Memory B cell (primary cell): Measurements from ENCODE around the gene CFAP300.

Source experiments
- ATAC-seq: fragments of 150-1000 bp; cut with Tn5 transposase; 2 replicates; pipeline ENCODE4 v1.10.0; 2021; ENCODE audit warnings: low read depth, mild to moderate bottlenecking, moderate library complexity
- DNase-seq, 2 donors: peaks; one replicate each; pipeline ENCODE4 v3.0.0; 2022; ENCODE audit warnings: low spot score in 2 of 2
- H3K27ac Mint-ChIP-seq: one replicate; pipeline ENCODE4 v1.8.0; 2022; ENCODE audit warnings: mild to moderate bottlenecking, moderate library complexity, mixed read lengths
- H3K27me3 Mint-ChIP-seq: one replicate; pipeline ENCODE4 v1.8.0; 2022; ENCODE audit warnings: mixed read lengths
- H3K36me3 Mint-ChIP-seq: one replicate; pipeline ENCODE4 v1.8.0; 2022; ENCODE audit warnings: mild to moderate bottlenecking, mixed read lengths
- H3K4me1 Mint-ChIP-seq: one replicate; pipeline ENCODE4 v1.8.0; 2022; ENCODE audit warnings: mixed read lengths
- H3K4me3 Mint-ChIP-seq: one replicate; pipeline ENCODE4 v1.8.0; 2022; ENCODE audit warnings: mild to moderate bottlenecking, moderate library complexity, mixed read lengths
- H3K9me3 Mint-ChIP-seq: one replicate; pipeline ENCODE4 v1.8.0; 2022; ENCODE audit warnings: mixed read lengths

CFAP300 gene

DNA sequence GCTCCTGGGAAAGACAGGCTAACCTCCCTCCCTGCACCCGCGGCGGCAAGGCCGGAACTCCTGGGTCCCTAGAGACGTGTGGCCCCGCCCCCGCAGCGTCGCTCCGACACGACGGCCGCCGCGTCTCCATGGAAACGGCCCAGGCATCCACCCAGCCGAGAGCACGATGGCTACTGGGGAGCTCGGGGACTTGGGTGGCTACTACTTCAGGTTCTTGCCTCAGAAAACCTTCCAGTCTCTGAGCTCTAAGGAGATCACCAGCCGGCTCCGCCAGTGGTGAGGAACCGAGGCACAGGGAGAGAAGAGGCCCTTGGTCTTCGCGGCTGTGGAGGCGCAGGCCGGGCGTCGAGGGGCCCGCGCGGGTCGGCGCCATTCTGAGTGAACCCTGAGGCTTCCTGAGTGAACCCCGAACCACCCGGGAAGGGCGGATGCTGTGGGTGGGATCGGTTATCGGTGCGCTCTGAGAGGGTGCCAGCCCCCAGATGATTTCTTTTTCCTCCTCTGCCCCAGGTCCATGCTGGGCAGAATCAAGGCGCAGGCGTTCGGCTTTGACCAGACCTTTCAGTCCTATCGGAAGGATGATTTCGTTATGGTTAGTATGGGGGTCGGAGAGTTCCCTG is at the start of gene CFAP300:
Gene CFAP300 (plus strand): TSS at position 133 of the 620 bp plus-strand sequence. CDS start 34 bp downstream, at position 167.
- Mint-ChIP-seq H3K27me3 (peaks cover 16% of the 10 kb centered on the region), H3K9me3 (peaks cover 3% of the 10 kb centered on the region), H3K27ac (no peak within 1 kb of the TSS), H3K4me3 (peak within 1 kb of the TSS; percentile 73), H3K4me1 (peaks cover 3% of the 10 kb centered on the region), H3K36me3 (no peaks in the 10 kb centered on the region)
- ATAC-seq (peak; percentile 53), DNase-seq (peak; percentile 4 to 28)

DNA sequence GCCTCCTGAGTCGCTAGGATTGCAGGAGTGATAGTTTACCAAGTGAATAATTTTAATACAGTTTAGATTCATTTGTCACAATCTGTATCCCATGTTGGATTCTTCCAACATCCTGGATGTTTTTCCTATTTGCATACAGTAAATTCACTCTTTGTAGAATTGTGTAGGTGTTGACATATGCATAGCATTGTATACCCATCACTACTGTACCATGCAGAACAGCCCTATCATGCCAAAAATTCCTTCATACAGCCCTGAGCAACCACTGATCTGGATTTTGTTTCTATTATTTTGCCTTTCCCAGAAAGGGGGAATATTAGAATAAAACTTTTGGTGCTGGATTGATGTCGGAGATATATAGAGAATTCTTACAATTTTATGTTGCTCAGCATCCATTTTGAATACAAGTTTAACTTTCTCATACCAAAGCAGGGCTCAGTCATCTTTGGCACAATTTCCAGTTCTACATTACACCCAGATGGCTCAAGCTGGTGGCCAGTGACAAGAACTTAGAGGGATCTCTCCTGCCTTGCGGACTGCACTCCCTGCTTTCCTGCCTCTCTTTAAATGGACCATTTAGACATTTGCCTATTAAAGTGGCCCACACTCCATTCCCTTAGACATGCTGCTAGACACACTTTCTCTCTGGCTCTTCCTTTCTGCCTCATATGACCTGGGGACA is 45.4 kb upstream of the CFAP300 start:
- Mint-ChIP-seq H3K36me3 (peaks cover 7% of the 10 kb centered on the region), H3K27ac (no peak overlapping the region), H3K9me3 (no peaks in the 10 kb centered on the region), H3K27me3 (no peaks in the 10 kb centered on the region), H3K4me3 (no peak overlapping the region), H3K4me1 (no peaks in the 10 kb centered on the region)
- no peak for DNase-seq
- no peak for ATAC-seq

DNA sequence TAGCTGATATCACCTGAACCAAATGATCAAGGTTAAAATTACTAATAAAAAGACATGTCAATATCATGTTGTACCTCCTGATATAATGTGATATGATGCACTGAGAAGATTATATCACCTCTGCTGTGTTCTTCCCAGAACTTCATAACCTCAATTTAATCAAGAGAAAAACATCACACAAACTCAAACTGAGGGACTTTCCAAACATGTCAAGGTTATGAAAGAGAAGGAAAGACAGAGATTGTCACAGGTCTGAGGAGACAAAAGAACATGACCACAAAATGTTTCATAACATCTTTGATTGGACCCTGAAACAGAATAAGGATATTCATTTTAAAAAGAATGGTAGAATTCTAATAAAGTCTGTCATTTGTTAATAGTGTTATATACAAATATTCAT is 43.0 kb upstream of the CFAP300 start:
- Mint-ChIP-seq H3K36me3 (peaks cover 2% of the 10 kb centered on the region), H3K4me3 (no peak overlapping the region), H3K9me3 (no peaks in the 10 kb centered on the region), H3K27ac (peak overlapping the region; percentile 19), H3K4me1 (no peaks in the 10 kb centered on the region), H3K27me3 (no peaks in the 10 kb centered on the region)
- ATAC-seq (no peak), DNase-seq (no peak)

DNA sequence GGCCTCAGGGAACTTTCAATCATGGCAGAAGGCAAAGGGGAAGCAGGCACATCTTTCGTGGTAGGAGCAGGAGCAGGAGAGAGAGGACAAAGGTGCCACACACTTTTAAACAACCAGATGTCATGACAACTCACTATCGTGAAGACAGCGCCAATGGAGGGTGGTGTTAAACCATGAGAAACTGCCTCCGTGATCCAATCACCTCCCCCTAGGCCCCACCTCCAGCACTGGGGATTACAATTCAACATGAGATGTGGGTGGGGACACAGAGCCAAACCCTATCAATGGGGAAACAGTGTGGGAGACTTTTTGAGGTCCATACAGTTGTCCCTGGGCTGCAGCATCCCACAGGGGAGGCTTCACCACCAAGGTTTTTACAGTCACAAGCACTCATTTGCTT is 41.9 kb upstream of the CFAP300 start:
- H3K4me1 Mint-ChIP-seq, result no peaks in the 10 kb centered on the region
- no peak for ATAC-seq

DNA sequence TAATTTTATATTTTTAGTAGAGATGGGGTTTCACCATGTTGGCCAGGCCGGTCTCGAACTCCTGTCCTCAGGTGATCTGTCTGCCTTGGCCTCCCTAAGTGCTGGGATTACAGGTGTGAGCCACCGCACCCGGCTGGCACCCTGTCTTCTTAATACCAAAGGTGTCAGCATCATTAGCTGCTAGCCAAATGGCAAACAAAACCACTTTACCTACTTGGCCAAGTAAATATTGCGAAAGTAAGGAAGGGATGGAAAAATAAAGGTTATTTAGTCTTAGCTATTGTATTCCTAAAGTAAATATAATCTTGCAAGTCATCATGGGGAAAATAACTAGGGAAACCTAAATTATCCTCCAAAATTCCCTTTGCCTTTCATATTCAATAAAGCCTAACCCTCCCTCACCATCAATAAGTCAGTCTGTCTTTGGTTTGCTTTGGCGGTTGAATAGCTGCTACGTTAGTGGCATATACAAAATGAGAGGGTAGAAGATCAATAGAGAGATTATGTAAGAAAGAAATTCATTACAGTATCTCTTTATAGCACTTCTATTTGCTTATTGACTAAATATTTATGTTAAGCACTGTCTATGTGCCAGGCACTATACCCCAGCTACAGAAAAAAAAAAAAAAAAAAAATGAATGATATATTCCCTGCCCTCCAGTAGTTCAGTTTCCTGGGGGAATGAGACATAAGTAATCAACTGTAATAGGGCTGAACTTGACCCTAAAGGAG is 40.2 kb upstream of the CFAP300 start:
- H3K4me1 Mint-ChIP-seq, result no peaks in the 10 kb centered on the region
- no peak overlapping the region for H3K4me3 Mint-ChIP-seq
- H3K9me3 Mint-ChIP-seq, result no peaks in the 10 kb centered on the region

More for the DNA sequence above, 41.9 kb upstream of the CFAP300 start:
- no peak overlapping the region for H3K27ac Mint-ChIP-seq
- no peak for DNase-seq
- H3K36me3 Mint-ChIP-seq, result no peaks in the 10 kb centered on the region
- no peaks in the 10 kb centered on the region for H3K9me3 Mint-ChIP-seq
- H3K27me3 Mint-ChIP-seq, result peaks cover 4% of the 10 kb centered on the region
- H3K4me3 Mint-ChIP-seq, result no peak overlapping the region

DNA sequence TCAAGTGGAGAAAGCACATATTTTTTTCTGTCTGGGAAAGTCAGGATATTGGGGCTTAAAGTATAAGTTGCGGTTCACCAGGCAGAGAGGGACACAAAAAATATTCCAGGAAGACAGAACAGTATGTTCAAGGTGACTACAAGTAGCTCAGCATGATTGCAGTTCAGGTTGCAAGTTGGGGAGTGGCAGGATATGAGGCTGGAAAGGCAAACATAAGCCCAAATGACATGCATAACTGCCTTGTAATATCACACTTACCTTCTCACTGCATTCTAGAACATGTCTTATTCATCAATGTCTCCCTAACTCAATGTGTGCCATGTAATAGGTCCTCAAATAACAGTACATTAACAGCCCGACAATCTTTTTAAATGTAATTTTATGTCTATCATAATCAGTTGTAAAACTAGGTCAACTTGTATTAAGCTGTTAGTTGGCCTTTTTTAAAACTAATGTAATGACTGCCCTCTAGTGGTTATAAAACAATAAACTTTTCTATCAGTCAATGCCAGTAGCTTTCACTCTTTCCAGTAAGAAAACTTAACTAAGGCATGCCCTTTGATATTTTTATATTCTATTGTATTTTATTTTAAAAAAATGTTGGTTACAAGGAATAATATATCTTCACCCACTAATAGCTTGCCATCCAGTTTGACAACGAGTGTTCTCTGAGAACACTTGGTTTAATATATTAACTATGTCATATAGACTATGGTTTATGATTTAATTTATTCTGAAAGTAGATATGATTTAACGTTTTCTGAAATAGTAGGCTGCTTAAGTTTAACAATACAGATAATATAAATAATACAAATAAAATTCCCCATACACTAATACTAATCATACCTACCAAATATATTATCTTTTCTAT is 39.4 kb upstream of the CFAP300 start:
- no peak for ATAC-seq
- Mint-ChIP-seq H3K36me3 (no peaks in the 10 kb centered on the region), H3K4me1 (no peaks in the 10 kb centered on the region), H3K4me3 (no peak overlapping the region), H3K27me3 (peaks cover 9% of the 10 kb centered on the region), H3K27ac (no peak overlapping the region), H3K9me3 (no peaks in the 10 kb centered on the region)
- peak in 1 of 2 donors; percentile 39 for DNase-seq

More for the DNA sequence above, 40.2 kb upstream of the CFAP300 start:
- ATAC-seq (no peak), DNase-seq (no peak)
- Mint-ChIP-seq H3K27me3 (peaks cover 4% of the 10 kb centered on the region), H3K27ac (no peak overlapping the region), H3K36me3 (no peaks in the 10 kb centered on the region)

DNA sequence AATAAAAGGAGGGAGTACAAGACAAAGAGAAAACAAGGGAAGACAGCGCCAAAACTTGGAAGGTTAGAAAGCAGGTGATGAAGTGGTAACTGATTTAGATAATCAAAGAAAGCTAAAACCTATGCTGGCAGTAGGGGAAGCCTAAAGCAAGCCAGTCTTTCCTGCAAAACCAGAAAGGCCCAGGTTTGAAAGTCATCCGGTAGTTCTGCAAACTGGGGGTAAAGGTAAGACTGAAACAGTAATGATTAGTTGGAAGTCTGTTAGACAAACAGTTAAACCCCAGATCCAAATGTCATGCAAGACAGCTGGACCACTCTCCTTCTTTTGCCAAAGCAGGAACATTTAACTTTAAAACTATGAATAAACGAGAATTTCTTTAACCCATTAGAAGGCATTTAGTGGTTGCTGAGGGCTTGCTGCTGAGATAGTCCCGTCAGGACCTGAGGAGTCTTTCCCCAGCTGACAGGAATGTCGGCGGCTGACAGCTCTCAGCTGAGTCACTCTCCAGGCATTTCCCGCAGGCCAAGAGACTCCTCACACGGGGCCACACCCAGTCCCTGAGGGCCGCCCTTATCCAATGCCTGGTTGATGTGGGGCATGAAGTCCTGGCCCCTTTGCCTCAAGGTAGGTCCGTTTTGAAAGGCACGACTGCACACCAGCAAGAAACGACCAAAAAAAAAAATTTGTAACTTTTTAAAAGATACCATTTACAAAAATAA is 36.3 kb upstream of the CFAP300 start:
- Mint-ChIP-seq H3K4me3 (no peak overlapping the region), H3K4me1 (no peaks in the 10 kb centered on the region), H3K36me3 (no peaks in the 10 kb centered on the region), H3K27me3 (peaks cover 14% of the 10 kb centered on the region), H3K9me3 (no peaks in the 10 kb centered on the region), H3K27ac (no peak overlapping the region)
- ATAC-seq (no peak), DNase-seq (no peak)

DNA sequence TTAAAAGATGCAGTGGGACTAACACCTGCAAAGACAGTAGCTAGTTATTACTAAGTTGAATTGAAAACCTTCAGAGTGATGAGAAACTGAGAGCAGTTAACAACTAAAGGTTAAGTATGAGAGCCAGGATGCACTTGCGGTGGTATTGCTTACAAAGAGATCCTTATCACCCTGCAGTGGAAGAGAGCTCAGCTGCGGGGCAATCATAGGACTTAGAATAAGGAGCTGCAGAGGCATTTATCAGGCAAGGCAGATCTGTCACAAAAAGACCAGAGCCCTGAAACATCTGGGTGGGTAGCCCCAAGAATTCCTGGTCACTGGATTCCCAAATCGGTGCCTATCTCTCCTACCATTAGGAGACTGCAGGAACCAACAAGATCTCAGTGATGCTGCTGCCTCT is 34.3 kb upstream of the CFAP300 start:
- H3K9me3 Mint-ChIP-seq, result no peaks in the 10 kb centered on the region
- H3K36me3 Mint-ChIP-seq, result no peaks in the 10 kb centered on the region
- ATAC-seq (no peak), DNase-seq (no peak)
- H3K27ac Mint-ChIP-seq, result no peak overlapping the region
- no peak overlapping the region for H3K4me3 Mint-ChIP-seq
- peaks cover 14% of the 10 kb centered on the region for H3K27me3 Mint-ChIP-seq
- no peaks in the 10 kb centered on the region for H3K4me1 Mint-ChIP-seq

DNA sequence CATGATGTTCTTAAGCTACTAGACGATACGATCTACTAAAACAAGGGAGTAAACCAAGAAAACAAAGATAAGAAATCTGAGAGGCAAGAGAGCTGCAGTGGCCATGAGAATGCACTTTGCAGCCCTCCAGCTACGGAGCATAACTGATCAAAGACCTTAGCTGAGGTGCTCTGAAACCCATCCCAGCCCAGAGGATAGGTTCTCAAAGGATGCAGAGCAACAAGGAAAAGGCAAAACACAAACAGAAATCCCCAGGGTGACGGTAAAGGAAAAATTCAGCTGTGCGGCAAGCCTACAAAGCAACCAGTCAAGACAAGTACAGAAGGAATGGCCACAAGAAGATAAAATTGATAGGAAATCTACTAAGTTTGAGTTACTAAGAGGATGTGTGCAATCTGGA is 32.5 kb upstream of the CFAP300 start:
- H3K27ac Mint-ChIP-seq, result no peak overlapping the region
- H3K4me1 Mint-ChIP-seq, result no peaks in the 10 kb centered on the region
- H3K27me3 Mint-ChIP-seq, result peaks cover 14% of the 10 kb centered on the region
- ATAC-seq (no peak), DNase-seq (no peak)
- H3K4me3 Mint-ChIP-seq, result no peak overlapping the region
- H3K36me3 Mint-ChIP-seq, result no peaks in the 10 kb centered on the region
- no peaks in the 10 kb centered on the region for H3K9me3 Mint-ChIP-seq

DNA sequence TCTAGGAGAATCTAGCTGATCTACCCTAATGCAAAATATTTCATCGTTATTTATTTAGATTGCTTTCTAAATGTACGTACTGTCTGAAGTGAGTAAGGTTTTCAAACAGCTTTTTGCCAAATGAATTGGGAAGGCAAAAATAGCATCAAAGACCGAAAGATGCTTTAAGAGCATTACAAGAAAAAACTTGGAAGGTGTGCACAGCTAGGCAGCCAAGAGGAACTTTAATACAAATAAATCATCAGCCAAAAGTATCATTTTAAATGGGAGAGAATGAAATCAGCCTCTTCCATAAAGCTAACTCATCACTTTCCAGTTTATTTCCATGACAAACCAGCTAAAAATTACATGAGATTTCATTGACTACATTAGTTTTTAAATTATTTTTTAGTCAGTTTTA is 30.2 kb upstream of the CFAP300 start:
- peaks cover 14% of the 10 kb centered on the region for H3K27me3 Mint-ChIP-seq

DNA sequence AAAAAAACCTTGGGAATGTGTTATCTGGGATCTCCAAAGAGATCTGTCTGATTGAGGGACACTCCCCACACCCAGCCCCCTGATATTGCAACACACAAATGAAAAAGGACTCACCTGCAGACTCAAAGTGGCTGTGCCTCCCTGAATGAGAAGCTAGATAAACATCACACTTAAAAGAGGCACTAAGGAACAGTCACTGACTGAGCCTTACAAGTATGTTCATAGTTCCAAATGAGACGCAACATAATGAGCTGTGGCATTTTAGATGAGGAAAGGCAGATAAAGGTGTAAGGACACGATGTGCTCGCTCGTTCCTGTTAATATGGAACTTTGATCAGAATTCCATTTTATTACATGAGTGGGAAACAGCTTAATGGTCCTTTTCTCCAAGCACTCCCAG is 21.0 kb upstream of the CFAP300 start:
- no peak overlapping the region for H3K27ac Mint-ChIP-seq
- no peak overlapping the region for H3K4me3 Mint-ChIP-seq
- H3K4me1 Mint-ChIP-seq, result no peaks in the 10 kb centered on the region
- DNase-seq (no peak), ATAC-seq (no peak)
- H3K27me3 Mint-ChIP-seq, result peaks cover 6% of the 10 kb centered on the region
- H3K9me3 Mint-ChIP-seq, result no peaks in the 10 kb centered on the region
- H3K36me3 Mint-ChIP-seq, result no peaks in the 10 kb centered on the region

More for the DNA sequence above, 30.2 kb upstream of the CFAP300 start:
- Mint-ChIP-seq H3K27ac (no peak overlapping the region), H3K4me3 (no peak overlapping the region), H3K36me3 (no peaks in the 10 kb centered on the region), H3K4me1 (no peaks in the 10 kb centered on the region), H3K9me3 (no peaks in the 10 kb centered on the region)
- ATAC-seq, result no peak
- DNase-seq, result no peak

DNA sequence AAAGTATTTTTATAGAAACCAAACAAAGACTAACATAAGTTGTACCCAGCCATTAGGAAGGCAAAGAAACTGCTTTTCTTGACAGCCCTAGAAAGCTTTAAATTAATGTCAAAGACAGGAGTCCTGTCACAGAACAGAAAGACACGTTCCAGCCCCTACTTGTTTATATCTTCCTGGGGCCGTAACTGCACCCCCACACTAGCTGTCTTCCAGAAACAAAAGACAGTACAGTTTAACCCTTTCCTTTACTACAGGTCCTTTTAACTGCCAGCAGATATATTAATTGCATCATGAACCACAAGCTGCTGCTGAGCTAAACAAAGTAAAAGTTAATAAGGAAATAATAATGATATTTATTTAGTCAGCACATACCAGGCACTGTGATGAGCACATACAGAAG is 20.3 kb upstream of the CFAP300 start:
- no peaks in the 10 kb centered on the region for H3K4me1 Mint-ChIP-seq
- H3K27ac Mint-ChIP-seq, result no peak overlapping the region
- no peak overlapping the region for H3K4me3 Mint-ChIP-seq
- no peak for ATAC-seq
- peaks cover 4% of the 10 kb centered on the region for H3K27me3 Mint-ChIP-seq
- no peaks in the 10 kb centered on the region for H3K9me3 Mint-ChIP-seq
- DNase-seq, result no peak
- H3K36me3 Mint-ChIP-seq, result no peaks in the 10 kb centered on the region

DNA sequence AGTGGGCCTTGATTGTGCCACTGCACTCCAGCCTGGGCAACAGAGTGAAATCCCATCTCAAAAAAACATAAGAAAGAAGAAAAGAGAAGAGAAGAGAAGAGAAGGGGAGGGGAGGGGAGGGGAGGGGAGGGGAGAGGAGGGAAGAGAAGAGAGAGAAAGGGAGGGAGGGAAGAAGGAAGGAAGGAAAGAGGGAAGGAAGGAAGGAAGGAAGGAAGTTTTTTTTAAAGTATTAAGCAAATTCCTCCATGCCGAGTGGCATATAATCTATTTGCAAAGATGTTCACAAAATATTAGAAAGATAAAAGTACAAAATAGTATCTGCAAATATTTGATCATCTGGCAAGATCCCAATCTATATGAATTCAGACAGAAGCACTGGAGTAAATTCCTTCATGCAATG is 10.5 kb upstream of the CFAP300 start:
- Mint-ChIP-seq H3K27me3 (peaks cover 11% of the 10 kb centered on the region), H3K9me3 (peaks cover 6% of the 10 kb centered on the region), H3K36me3 (peaks cover 1% of the 10 kb centered on the region), H3K4me3 (no peak overlapping the region), H3K4me1 (no peaks in the 10 kb centered on the region), H3K27ac (no peak overlapping the region)
- ATAC-seq (no peak), DNase-seq (no peak)
